Medulla oblongata (tissue), 1 donor: ENCODE measurements around the gene ORM2.
"Not testable (repeated sequence)": the region's sequence is repeated elsewhere in the genome, so short reads cannot be mapped to it uniquely, and the experiment has no call there.

Experiments
- DNase-seq: peaks from one replicate; pipeline ENCODE4 v3.0.0-alpha.2; 2015; ENCODE audit errors: extremely low spot score

Gene ORM2

GRCh38 chr9:114331229-114332195 lies 1.8 kb downstream of the ORM2 start:
- DNase-seq, result not testable (repeated sequence)

- not testable (repeated sequence) for DNase-seq
Measured at GRCh38 chr9:114332474-114333040, 2.9 kb downstream of the ORM2 start.

GRCh38 chr9:114333718-114334117 lies 4.0 kb downstream of the ORM2 start:
- not testable (repeated sequence) for DNase-seq

GRCh38 chr9:114334490-114334889 lies 4.8 kb downstream of the ORM2 start:
- no peak for DNase-seq

GRCh38 chr9:114335745-114336144 lies 6.1 kb downstream of the ORM2 start:
- no peak for DNase-seq

- DNase-seq, result no peak
Measured at GRCh38 chr9:114336157-114336556, 6.5 kb downstream of the ORM2 start.

- DNase-seq, result no peak
Measured at GRCh38 chr9:114336699-114337395, 7.2 kb downstream of the ORM2 start.

- no peak for DNase-seq
Measured at GRCh38 chr9:114338187-114338586, 8.5 kb downstream of the ORM2 start.

- DNase-seq, result peak; percentile 49
Measured at GRCh38 chr9:114339130-114339908, 9.7 kb downstream of the ORM2 start.

GRCh38 chr9:114341152-114341830 lies 11.6 kb downstream of the ORM2 start:
- DNase-seq, result no peak

GRCh38 chr9:114341991-114342390 lies 12.3 kb downstream of the ORM2 start:
- DNase-seq, result no peak

GRCh38 chr9:114342755-114343440 lies 13.2 kb downstream of the ORM2 start:
- DNase-seq, result no peak

- DNase-seq, result no peak
Measured at GRCh38 chr9:114343471-114344187, 14.0 kb downstream of the ORM2 start.

- no peak for DNase-seq
Measured at GRCh38 chr9:114344188-114344566, 14.5 kb downstream of the ORM2 start.

GRCh38 chr9:114344692-114345091 lies 15.0 kb downstream of the ORM2 start:
- DNase-seq, result no peak

GRCh38 chr9:114345493-114346065 lies 15.9 kb downstream of the ORM2 start:
- DNase-seq, result no peak

- no peak for DNase-seq
Measured at GRCh38 chr9:114346146-114346545, 16.5 kb downstream of the ORM2 start.

GRCh38 chr9:114347675-114348074 lies 18.0 kb downstream of the ORM2 start:
- peak; percentile 88 for DNase-seq

- DNase-seq, result no peak
Measured at GRCh38 chr9:114348261-114348905, 18.7 kb downstream of the ORM2 start.
